Measurements from ENCODE around the gene RNF149.

GRCh38 chr2:101255501-101255900, 53.0 kb downstream of the RNF149 start:
- no peak for TF ChIP-seq MAX (IDR thresholded peaks at IDR 0.05)
- TF ChIP-seq CEBPB (IDR thresholded peaks at IDR 0.05; ENCODE audit: low read depth) = 0 out of 2 replicates have a peak, but pooled peaks have one; percentile 23
- TF ChIP-seq POLR2AphosphoS5 (IDR thresholded peaks at IDR 0.05; ENCODE audit: low read depth, low read length) = no peak
- no peak for TF ChIP-seq SRF (IDR thresholded peaks at IDR 0.05; ENCODE audit: low read depth)
- no peak for TF ChIP-seq RAD21 (IDR thresholded peaks at IDR 0.05; ENCODE audit: low read depth)
- TF ChIP-seq CTCF (IDR thresholded peaks at IDR 0.05 in 2 of 3, conservative IDR thresholded peaks at IDR 0.05 in 1 of 3; ENCODE audit: borderline replicate concordance in 1 of 3, insufficient read depth in 1 of 3, low read depth in 2 of 3, low read length in 2 of 3) = no peak

Measured in HCT116 (cell line).